ENCODE data around the gene HSPB1.

DNA sequence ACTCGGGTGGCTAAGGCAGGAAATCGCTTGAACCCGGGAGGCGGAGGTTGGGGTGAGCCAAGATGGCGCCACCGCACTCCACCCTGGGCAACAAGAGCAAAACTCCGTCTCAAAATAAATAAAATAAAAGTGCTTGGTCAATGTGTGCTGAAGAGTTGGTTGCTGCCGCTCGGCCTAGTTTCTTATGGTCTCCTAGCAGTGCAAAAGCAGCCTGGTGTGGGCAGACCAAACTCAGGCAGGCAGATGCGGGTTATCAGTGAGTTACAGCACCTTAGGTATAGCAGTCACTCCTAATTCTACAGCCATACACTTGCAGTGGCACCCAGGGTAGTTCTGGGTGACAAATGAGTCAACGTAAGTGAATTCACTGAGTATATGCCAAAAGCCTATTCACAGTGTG, 22.6 kb downstream of the HSPB1 start:
- TF ChIP-seq, protein P1, sequence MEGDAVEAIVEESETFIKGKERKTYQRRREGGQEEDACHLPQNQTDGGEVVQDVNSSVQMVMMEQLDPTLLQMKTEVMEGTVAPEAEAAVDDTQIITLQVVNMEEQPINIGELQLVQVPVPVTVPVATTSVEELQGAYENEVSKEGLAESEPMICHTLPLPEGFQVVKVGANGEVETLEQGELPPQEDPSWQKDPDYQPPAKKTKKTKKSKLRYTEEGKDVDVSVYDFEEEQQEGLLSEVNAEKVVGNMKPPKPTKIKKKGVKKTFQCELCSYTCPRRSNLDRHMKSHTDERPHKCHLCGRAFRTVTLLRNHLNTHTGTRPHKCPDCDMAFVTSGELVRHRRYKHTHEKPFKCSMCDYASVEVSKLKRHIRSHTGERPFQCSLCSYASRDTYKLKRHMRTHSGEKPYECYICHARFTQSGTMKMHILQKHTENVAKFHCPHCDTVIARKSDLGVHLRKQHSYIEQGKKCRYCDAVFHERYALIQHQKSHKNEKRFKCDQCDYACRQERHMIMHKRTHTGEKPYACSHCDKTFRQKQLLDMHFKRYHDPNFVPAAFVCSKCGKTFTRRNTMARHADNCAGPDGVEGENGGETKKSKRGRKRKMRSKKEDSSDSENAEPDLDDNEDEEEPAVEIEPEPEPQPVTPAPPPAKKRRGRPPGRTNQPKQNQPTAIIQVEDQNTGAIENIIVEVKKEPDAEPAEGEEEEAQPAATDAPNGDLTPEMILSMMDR (IDR thresholded peaks at IDR 0.05): no peak
- TF ChIP-seq EP300 (IDR thresholded peaks at IDR 0.05): no peak
